Left ventricle myocardium inferior (tissue), 1 donor: ENCODE measurements around the gene CPB2. TPM values are rescaled to one million over a fixed set of nuclear protein-coding genes. Genes with fewer than 3 reads are reported as not detected.

ENCODE experiments used
- DNase-seq: peaks from one replicate; pipeline ENCODE4 v3.0.0-alpha.2; 2020
- H3K27ac ChIP-seq: fragments of 200-600 bp; replicated peaks from 2 replicates; pipeline ENCODE4 v1.8.0; 2021
- H3K27me3 ChIP-seq: fragments of 200-600 bp; 2 replicates; pipeline ENCODE4 v1.8.0; 2021; ENCODE audit warnings: low read depth
- H3K36me3 ChIP-seq: fragments of 200-600 bp; 2 replicates; pipeline ENCODE4 v1.8.0; 2021
- H3K4me1 ChIP-seq: fragments of 200-600 bp; 2 replicates; pipeline ENCODE4 v1.8.0; 2021
- H3K4me3 ChIP-seq: fragments of 200-600 bp; 2 replicates; pipeline ENCODE4 v1.8.0; 2021; ENCODE audit warnings: mild to moderate bottlenecking, moderate library complexity
- H3K9me3 ChIP-seq: fragments of 200-600 bp; replicated peaks from 2 replicates; pipeline ENCODE4 v1.8.0; 2021
- CTCF ChIP-seq: fragments of 200-600 bp; IDR thresholded peaks from 2 replicates; pipeline ENCODE4 v1.8.0; 2021; ENCODE audit warnings: antibody characterized with exemption, mild to moderate bottlenecking, borderline replicate concordance
- intact Hi-C: fragments of 100-400 bp; cut with micrococcal nuclease; formaldehyde crosslinking; loops from one replicate; pipeline ENCODE4 v1.11.0; 2022
- total RNA-seq: library from RNA; stranded (reverse); fragmentation: NEBNext Ultra II Directional; extraction: Animal tissue kit (Norgen Biotek cat#: 25700); gene quantifications from one replicate; pipeline ENCODE4 v1.2.1, GENCODE V29; 2021
- donor health status: DM: no; HTN: yes; CAD: no; lungs with severe emphysema.

The CPB2 gene
- total RNA-seq, 1 donor from 2014 or later = not detected

- TF ChIP-seq CTCF = no peak
- H3K36me3 ChIP-seq = no peaks in the 10 kb centered on the region
- H3K4me1 ChIP-seq = peaks cover 13% of the 10 kb centered on the region
- no peak overlapping the region for H3K27ac ChIP-seq
- no peak overlapping the region for H3K4me3 ChIP-seq
- H3K9me3 ChIP-seq = no peaks in the 10 kb centered on the region
- H3K27me3 ChIP-seq = no peaks in the 10 kb centered on the region
- intact Hi-C loops = no loop called here
- no peak for DNase-seq
Observed at GRCh38 chr13:46101484-46102254, 3.2 kb downstream of the CPB2 start.

GRCh38 chr13:46101002-46101401 lies 3.8 kb downstream of the CPB2 start:
- no peak for DNase-seq
- no peak for TF ChIP-seq CTCF
- H3K4me3 ChIP-seq = no peak overlapping the region
- H3K4me1 ChIP-seq = peaks cover 13% of the 10 kb centered on the region
- H3K9me3 ChIP-seq = no peaks in the 10 kb centered on the region
- intact Hi-C loops = no loop called here
- no peak overlapping the region for H3K27ac ChIP-seq
- no peaks in the 10 kb centered on the region for H3K27me3 ChIP-seq
- H3K36me3 ChIP-seq = no peaks in the 10 kb centered on the region

- no peaks in the 10 kb centered on the region for H3K9me3 ChIP-seq
- DNase-seq = no peak
- no peaks in the 10 kb centered on the region for H3K36me3 ChIP-seq
- H3K4me1 ChIP-seq = peaks cover 13% of the 10 kb centered on the region
- TF ChIP-seq CTCF = no peak
- H3K4me3 ChIP-seq = no peak overlapping the region
- intact Hi-C loops = no loop called here
- no peak overlapping the region for H3K27ac ChIP-seq
- H3K27me3 ChIP-seq = no peaks in the 10 kb centered on the region
Observed at GRCh38 chr13:46100191-46100815, 4.5 kb downstream of the CPB2 start.

- Histone ChIP-seq H3K4me3 (no peak overlapping the region), H3K36me3 (no peaks in the 10 kb centered on the region), H3K4me1 (peaks cover 13% of the 10 kb centered on the region), H3K27ac (no peak overlapping the region), H3K9me3 (no peaks in the 10 kb centered on the region), H3K27me3 (no peaks in the 10 kb centered on the region)
- TF ChIP-seq CTCF = no peak
- DNase-seq = no peak
- intact Hi-C loops = no loop called here
Observed at GRCh38 chr13:46097663-46098062, 7.2 kb downstream of the CPB2 start.

GRCh38 chr13:46097015-46097414 lies 7.8 kb downstream of the CPB2 start:
- intact Hi-C loops = no loop called here
- H3K27ac ChIP-seq = no peak overlapping the region
- no peak for DNase-seq
- H3K27me3 ChIP-seq = no peaks in the 10 kb centered on the region
- H3K36me3 ChIP-seq = no peaks in the 10 kb centered on the region
- H3K4me1 ChIP-seq = peaks cover 11% of the 10 kb centered on the region
- TF ChIP-seq CTCF = no peak
- H3K9me3 ChIP-seq = no peaks in the 10 kb centered on the region
- no peak overlapping the region for H3K4me3 ChIP-seq
